Measurements from ENCODE around the gene SLC6A6. TPM values are rescaled to one million over a fixed set of nuclear protein-coding genes. Genes with fewer than 3 reads are reported as not detected.

SLC6A6 gene
- total and polyA plus RNA-seq, 10 of the 15 experiments (the other 5 are each of a cell fraction or from before 2014, with no cell fraction given) = 5.6 to 47.0 (median 20.2) TPM

DNA sequence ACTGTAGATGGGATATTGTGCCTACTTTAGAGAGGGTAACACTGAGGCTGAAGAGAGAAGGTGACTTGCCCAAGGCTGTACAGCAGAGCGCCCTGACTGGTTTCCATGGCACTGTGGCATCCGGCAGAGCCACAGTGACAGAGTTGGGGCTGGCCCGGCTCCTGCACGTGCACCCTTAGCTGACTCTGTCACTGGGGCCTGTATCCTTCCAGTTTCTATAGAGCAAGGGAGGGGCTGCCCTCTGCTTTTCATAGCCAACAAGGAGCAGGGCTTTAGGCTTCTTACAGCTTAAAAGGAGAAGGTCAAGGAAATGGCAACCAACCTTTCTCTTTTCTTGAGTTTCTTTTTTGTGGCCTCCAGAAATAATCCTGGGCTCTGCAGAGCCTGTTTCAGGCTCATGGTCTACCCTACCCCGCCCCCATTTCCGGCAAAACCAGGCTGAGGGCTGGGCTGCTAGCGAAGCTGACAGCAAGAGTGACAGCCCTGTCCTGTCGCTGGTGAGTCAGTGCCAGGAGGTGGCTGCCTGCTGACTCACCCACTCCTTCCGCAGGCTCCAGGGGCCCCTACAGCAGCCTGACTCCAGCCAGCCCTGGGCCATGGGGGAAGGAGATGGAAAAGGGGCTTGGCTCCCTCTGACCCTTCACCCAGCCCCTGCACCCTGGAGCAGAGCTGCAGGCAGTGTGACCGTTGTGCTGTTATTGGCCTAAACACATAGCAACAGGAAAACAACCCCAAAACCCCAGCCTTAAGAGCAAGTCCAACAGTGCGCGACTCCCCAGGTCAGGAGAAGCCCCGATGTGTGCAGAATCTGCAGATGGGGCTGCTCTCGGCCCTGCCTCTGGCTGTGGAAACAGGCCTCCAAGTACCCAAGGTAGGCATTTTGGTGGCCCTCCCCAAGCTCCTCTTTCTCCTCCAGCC, 29.8 kb downstream of the SLC6A6 start (continued):
- TF ChIP-seq, protein P1, sequence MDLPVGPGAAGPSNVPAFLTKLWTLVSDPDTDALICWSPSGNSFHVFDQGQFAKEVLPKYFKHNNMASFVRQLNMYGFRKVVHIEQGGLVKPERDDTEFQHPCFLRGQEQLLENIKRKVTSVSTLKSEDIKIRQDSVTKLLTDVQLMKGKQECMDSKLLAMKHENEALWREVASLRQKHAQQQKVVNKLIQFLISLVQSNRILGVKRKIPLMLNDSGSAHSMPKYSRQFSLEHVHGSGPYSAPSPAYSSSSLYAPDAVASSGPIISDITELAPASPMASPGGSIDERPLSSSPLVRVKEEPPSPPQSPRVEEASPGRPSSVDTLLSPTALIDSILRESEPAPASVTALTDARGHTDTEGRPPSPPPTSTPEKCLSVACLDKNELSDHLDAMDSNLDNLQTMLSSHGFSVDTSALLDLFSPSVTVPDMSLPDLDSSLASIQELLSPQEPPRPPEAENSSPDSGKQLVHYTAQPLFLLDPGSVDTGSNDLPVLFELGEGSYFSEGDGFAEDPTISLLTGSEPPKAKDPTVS (IDR thresholded peaks at IDR 0.05; ENCODE audit: low read depth, low read length) = no peak
- TF ChIP-seq, protein P2, sequence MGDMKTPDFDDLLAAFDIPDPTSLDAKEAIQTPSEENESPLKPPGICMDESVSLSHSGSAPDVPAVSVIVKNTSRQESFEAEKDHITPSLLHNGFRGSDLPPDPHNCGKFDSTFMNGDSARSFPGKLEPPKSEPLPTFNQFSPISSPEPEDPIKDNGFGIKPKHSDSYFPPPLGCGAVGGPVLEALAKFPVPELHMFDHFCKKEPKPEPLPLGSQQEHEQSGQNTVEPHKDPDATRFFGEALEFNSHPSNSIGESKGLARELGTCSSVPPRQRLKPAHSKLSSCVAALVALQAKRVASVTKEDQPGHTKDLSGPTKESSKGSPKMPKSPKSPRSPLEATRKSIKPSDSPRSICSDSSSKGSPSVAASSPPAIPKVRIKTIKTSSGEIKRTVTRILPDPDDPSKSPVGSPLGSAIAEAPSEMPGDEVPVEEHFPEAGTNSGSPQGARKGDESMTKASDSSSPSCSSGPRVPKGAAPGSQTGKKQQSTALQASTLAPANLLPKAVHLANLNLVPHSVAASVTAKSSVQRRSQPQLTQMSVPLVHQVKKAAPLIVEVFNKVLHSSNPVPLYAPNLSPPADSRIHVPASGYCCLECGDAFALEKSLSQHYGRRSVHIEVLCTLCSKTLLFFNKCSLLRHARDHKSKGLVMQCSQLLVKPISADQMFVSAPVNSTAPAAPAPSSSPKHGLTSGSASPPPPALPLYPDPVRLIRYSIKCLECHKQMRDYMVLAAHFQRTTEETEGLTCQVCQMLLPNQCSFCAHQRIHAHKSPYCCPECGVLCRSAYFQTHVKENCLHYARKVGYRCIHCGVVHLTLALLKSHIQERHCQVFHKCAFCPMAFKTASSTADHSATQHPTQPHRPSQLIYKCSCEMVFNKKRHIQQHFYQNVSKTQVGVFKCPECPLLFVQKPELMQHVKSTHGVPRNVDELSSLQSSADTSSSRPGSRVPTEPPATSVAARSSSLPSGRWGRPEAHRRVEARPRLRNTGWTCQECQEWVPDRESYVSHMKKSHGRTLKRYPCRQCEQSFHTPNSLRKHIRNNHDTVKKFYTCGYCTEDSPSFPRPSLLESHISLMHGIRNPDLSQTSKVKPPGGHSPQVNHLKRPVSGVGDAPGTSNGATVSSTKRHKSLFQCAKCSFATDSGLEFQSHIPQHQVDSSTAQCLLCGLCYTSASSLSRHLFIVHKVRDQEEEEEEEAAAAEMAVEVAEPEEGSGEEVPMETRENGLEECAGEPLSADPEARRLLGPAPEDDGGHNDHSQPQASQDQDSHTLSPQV (IDR thresholded peaks at IDR 0.05) = no peak
- TF ChIP-seq, protein P3, sequence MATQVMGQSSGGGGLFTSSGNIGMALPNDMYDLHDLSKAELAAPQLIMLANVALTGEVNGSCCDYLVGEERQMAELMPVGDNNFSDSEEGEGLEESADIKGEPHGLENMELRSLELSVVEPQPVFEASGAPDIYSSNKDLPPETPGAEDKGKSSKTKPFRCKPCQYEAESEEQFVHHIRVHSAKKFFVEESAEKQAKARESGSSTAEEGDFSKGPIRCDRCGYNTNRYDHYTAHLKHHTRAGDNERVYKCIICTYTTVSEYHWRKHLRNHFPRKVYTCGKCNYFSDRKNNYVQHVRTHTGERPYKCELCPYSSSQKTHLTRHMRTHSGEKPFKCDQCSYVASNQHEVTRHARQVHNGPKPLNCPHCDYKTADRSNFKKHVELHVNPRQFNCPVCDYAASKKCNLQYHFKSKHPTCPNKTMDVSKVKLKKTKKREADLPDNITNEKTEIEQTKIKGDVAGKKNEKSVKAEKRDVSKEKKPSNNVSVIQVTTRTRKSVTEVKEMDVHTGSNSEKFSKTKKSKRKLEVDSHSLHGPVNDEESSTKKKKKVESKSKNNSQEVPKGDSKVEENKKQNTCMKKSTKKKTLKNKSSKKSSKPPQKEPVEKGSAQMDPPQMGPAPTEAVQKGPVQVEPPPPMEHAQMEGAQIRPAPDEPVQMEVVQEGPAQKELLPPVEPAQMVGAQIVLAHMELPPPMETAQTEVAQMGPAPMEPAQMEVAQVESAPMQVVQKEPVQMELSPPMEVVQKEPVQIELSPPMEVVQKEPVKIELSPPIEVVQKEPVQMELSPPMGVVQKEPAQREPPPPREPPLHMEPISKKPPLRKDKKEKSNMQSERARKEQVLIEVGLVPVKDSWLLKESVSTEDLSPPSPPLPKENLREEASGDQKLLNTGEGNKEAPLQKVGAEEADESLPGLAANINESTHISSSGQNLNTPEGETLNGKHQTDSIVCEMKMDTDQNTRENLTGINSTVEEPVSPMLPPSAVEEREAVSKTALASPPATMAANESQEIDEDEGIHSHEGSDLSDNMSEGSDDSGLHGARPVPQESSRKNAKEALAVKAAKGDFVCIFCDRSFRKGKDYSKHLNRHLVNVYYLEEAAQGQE (IDR thresholded peaks at IDR 0.05; ENCODE audit: low read depth, low read length) = no peak
- TF ChIP-seq BMI1 (IDR thresholded peaks at IDR 0.05; ENCODE audit: borderline replicate concordance) (0 out of 2 replicates have a peak, but pooled peaks have one; percentile 44), ZNF274 (IDR thresholded peaks at IDR 0.05; ENCODE audit: insufficient read depth, insufficient read length) (no peak), FOXM1 (IDR thresholded peaks at IDR 0.05; ENCODE audit: low read depth, low read length) (no peak), ZNF217 (IDR thresholded peaks at IDR 0.05) (peak; percentile 85), POLR2AphosphoS5 (IDR thresholded peaks at IDR 0.05; ENCODE audit: low read length) (peak; percentile 61; the same call in 1 of the 2 replicates), STAT3 (IDR thresholded peaks at IDR 0.05; ENCODE audit: low read depth, low read length) (no peak), ZNF384 (IDR thresholded peaks at IDR 0.05; ENCODE audit: borderline replicate concordance, low read depth, low read length) (no peak), HDGF (IDR thresholded peaks at IDR 0.05) (peak; percentile 92), SMAD5 (IDR thresholded peaks at IDR 0.05; ENCODE audit: low read depth) (no peak), BCL11A (IDR thresholded peaks at IDR 0.05; ENCODE audit: low read depth, low read length) (peak; percentile 53; the same call in 1 of the 2 replicates), EED (IDR thresholded peaks at IDR 0.05; ENCODE audit: low read depth) (peak; percentile 87), TAF1 (IDR thresholded peaks at IDR 0.05; ENCODE audit: borderline replicate concordance, low read depth, low read length) (peak; percentile 71; the same call in 1 of the 2 replicates), CHD1 (IDR thresholded peaks at IDR 0.05; ENCODE audit: low read depth, low read length) (no peak)
- TF ChIP-seq, protein P4, sequence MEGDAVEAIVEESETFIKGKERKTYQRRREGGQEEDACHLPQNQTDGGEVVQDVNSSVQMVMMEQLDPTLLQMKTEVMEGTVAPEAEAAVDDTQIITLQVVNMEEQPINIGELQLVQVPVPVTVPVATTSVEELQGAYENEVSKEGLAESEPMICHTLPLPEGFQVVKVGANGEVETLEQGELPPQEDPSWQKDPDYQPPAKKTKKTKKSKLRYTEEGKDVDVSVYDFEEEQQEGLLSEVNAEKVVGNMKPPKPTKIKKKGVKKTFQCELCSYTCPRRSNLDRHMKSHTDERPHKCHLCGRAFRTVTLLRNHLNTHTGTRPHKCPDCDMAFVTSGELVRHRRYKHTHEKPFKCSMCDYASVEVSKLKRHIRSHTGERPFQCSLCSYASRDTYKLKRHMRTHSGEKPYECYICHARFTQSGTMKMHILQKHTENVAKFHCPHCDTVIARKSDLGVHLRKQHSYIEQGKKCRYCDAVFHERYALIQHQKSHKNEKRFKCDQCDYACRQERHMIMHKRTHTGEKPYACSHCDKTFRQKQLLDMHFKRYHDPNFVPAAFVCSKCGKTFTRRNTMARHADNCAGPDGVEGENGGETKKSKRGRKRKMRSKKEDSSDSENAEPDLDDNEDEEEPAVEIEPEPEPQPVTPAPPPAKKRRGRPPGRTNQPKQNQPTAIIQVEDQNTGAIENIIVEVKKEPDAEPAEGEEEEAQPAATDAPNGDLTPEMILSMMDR (IDR thresholded peaks at IDR 0.05 in 2 of 3, conservative IDR thresholded peaks at IDR 0.05 in 1 of 3; ENCODE audit: control insufficient read depth in 2 of 3, extremely low read depth in 1 of 3, insufficient read depth in 1 of 3, low read depth in 3 of 3, low read length in 3 of 3) = no peak

Measured in GM12878 (cell line).